HG03103 (cell line): ENCODE data around the gene DPP6.
"Not testable (repeated sequence)": the region's sequence is repeated elsewhere in the genome, so short reads cannot be mapped to it uniquely, and the experiment has no call there.

ENCODE experiments used
- ATAC-seq: cut with Tn5 transposase; IDR thresholded peaks from one replicate; pipeline ENCODE4 v1.9.1; 2021; ENCODE audit warnings: low read depth; ENCODE audit not compliant: unreplicated experiment

DPP6 gene

DNA sequence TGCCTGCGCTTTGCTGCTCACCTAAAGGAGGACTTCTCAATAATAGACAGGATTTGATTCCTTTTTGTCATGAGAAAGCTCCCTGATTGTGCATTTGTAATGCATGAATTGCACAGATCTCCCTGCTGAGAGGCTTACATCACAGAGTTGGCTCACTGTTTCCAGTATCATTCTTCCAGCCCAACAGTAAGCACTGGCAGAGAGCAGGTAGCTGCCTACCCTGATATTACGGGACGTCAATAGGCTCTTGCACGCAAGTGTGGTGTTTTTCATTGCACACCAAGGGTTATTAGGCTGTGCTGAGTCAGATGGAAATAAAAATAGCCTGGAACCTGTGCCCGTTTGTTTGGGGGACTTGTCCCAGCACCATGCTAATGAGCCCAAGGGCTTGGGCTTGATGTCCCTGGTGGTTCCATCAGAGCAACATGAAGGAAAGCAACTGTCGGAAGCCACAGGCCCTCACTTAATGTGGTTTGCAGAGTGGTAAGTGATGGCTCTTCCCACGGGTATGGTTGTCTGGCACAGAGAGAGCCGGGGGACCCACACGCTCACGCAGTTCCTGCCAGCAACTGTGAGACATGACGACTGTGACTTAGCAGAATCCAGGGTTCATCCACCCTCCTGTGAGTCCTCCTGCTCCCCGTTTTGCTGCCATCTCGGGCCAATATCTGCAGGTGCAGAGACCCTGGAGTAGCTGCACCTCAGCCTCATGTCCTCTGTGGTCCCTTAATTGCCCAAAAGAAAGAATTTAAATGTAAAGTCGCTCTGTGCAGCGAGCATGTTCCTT, 20.4 kb downstream of the DPP6 start:
- ATAC-seq, result not testable (repeated sequence)

DNA sequence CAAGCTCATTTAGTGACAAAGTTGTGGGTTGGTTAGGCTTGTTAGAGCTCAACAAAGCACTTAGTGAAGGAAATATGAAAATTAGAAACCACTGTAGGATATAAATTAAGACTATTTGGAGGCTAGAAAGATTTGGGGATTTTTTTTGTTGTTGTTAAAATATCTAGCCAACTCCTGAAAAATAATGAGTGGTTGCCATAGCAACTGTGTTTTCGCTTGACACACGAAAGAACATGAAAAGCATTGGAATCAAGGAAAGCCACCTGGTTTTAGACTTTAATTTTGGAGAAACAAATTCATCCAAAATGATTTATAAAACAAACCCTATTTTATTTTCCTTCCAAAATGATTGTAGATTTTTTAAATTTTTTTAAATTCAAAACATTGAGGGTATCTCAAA, 26.3 kb downstream of the DPP6 start:
- not testable (repeated sequence) for ATAC-seq

DNA sequence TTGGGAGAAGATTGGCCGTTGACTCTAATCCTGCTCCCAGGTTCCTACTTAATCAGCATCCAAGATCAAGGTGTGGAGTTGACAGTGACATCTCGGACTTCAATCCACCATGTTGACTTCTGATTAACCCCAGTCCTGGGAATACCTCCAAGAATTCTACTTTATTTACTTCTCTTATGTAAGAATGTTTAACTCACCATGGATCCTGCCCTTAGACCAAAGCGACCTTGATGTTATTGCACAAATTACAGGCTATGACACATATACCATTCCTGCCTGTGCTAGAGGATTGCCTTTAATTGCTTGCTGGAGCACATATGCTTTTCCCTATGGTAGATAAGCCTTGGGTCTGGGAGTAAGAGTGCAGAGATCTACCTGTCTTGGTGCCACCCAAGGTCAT, 28.1 kb downstream of the DPP6 start:
- ATAC-seq, result not testable (repeated sequence)

DNA sequence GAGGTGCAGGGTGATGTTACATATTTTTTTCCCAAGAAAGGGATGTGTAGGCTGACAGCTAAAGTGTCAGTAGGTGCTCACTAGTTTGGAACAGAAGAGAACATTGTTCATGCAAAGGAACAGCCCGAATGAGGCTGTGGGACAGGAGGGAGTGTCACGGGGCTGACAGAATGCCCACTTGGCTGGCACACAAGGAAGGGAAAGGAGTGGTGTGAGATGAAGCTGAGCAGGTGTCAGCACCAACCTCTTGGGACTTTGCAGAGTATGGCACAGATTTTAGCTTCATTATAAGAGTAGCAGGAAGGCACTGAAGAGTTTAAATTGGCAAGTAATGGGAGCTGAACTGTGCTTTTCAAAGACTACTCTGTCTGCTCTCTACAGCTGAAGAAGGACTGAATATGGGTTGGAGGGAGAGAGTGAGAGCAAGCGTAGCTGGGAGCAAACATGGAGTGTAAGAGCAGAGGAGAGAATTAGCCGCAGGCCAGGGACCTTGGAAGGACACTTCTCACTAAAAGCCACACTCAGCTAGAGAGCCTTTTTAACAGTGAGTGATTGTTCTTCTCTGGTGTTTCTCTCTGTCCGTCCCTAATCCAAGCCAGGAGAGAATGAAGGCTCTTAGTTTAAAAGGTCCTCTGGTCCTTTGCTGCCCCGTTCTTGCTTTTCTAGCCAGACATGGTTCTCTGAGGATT, 35.0 kb downstream of the DPP6 start:
- not testable (repeated sequence) for ATAC-seq

DNA sequence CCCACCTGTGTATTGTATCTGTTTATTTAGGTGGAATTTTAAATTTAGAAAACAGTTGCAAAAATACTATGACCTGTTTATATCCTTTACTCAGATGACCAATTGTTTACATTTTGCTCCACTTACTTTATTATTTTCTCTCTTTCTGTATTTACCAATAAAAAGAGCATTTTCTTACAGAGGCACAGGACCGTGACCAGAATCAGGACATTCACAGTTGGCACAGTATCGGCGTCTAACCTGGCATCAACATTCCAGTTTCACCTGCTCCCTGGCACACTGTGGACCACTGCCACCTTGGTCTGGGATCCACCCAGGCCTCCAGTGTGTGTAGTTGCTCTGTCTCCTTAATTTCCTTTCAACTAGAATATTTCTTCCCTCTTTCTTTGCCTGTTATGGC, 39.9 kb downstream of the DPP6 start:
- ATAC-seq, result not testable (repeated sequence)

DNA sequence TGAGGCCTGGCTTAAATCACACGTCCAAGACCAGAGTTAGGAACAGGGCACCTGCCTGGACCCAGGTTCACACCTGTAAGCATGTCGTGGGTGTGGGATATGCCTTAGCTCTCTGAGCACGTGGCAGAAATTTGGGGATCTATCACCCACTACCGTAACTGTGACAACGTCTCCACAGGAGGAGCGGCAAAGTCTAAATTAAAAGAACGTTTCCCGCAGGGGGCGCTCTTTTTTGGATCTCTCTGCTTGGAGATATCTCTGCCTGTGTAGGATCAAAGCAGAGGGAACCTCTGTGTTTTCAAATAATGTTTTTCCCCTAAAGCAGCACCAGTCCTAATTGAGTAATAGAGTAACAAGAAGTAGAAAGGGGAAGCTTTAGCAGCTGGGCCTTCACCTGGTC, 43.0 kb downstream of the DPP6 start:
- not testable (repeated sequence) for ATAC-seq

DNA sequence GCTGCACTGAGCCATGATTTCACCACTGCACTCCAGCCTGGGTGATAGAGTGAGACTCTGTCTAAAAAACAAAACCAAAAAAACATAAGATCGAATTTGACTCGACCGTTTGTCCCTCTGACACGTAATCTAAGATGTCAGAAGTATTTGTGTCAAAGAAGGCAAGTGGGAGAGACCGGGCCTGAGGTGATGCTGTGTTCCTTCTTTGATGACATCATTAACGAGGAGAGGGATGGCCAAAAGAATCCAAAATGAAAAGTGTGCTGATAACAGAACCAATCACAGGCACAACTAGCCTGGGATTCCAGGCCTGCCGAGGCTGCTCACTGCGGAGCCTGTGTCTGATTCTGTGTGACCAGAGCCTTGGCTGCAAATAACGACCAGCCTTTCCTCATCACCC, 52.9 kb downstream of the DPP6 start:
- ATAC-seq, result not testable (repeated sequence)

DNA sequence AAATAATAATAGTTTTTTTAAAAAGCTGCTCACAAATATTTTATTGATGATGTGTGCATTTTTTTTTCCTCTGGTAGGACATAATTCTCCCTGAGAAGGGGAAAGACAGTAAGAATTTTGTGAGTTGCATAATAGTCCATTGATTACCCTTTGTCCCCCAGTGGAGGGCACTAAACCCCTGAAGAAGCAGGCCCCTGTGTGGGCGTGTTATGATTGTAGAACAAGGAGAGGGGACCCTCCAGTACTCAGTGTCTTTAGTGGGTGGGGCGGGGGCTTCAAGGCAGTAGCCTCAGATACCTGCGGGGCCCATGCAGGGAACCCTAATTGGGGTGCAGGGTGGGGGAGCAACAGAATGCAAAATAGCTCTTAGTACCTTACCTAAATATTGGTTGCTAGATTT, 57.4 kb downstream of the DPP6 start:
- not testable (repeated sequence) for ATAC-seq

DNA sequence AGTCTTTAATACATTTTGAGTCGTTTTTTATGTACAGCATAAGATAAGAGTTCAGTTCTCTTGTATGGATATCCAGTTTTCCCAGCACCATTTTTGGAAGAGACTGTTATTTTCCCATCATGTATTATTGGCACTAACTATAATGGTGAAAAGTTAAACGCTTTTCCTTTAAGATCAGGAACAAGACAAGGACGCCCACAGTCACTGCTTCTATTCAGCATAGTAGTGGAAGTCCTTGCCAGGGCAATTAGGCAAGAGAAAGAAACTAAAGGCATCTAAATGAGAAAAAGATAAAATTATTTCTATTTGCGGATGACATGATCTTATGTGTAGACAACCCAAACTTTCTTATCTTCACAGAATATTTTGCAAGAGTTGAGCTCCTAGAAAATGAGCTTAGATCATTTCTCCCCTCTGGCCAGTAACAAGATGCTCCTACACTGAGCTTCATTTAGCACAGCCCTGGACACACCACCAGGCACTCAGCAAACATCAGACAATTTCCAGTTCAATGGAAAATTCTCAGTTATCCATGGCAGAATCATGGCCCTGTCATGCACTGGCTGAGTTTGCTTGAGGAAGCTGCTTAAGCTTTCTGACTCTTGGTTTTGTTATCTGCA, 61.6 kb downstream of the DPP6 start:
- ATAC-seq, result not testable (repeated sequence)

DNA sequence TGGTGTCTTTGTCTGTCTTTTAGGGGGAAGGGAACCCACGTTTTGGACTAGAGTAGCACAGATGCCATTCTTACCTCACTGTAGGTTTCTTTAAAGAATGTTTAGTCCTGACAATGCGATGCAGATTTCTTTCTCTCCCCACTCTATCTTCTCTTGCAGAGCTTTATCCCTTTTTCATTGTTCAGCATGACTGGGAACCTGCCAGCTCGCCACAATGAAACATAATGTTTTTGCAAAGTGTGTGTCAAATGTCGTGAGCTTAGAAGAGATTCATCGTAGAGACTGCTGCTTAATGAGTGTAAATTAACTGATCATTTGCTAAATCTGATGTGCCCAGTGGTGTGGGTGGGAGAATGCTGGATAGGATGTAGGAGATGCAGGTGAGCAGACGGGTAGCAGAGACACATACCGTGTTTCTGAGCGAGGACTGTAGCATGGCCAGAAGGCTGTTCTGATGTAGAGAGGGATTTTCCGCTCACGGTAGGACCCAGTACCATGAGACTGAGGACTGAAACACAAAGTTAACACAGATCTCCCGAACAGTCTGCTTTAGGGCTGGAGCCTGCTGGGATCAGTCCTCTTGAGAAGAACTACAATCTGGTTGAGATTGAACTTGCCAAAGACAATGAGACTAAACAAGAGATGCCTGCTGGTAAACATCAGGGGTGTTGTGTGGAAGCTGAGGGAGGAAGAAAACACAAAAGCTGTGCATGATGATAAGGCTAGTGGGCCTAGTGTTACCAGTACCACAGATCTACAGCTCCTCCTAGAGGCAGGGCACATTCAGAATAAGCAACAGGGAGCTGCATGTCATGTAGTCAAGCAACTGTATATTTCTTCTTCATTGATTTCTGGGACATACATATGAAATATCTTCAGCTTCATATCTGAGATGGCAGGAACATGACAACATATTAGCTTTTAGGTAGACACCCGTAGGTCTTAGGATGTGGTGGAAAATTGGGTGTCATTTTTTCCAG, 65.5 kb downstream of the DPP6 start:
- not testable (repeated sequence) for ATAC-seq

DNA sequence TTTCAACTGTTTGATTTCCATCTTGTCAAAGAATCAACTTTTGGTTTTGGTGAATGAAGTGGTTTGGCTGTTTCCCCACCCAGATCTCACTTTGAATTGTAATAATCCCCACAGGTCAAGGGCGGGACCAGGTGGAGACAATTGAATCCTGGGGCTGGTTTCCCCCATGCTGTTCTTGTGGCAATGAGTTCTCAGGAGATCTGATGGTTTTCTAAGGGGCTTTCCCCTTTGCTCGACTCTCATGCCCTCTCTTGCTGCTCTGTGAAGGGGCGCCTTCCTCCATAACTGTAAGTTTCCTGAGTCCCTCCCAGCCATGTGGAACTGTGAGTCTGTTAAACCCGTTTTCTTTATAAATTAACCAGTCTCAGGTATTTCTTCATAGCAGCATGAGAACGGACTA, 68.6 kb downstream of the DPP6 start:
- ATAC-seq, result not testable (repeated sequence)

DNA sequence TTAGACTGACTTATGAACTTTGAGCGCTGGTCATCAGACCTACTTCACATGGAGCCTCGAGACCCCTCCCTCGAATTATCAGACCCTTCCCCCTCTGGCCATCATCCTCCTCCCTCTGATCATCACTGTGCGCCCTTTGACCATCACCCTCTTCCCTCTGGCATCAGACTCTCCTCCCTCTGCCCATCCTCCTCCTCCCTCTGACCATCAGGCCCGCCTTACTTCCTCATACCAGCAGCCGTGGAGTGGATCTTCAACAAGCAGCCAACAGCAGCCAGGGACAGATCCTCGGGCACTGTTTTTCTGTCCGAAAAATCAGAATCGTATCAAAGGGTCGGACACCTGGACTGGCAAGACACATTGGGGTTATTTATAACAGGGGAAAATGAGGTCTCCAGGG, 70.5 kb downstream of the DPP6 start:
- not testable (repeated sequence) for ATAC-seq

DNA sequence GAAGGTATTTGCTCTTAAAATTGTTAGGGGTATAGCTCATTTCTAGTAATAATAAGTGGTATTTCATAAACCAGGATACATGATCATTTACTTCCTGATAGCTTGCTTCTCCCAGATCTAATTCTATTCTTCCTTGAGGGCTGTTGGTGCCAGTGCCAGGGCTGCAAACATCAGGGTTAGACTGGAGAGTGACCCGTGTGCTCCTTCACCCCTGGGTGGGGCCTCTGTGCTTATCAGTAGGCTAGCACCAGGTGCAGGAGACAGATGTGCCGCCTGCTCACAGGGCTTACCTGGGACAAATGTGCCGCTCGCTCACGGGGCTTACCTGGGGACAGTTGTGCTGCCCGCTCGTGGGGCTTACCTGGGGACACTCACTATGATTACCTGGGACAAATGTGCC, 71.2 kb downstream of the DPP6 start:
- not testable (repeated sequence) for ATAC-seq

DNA sequence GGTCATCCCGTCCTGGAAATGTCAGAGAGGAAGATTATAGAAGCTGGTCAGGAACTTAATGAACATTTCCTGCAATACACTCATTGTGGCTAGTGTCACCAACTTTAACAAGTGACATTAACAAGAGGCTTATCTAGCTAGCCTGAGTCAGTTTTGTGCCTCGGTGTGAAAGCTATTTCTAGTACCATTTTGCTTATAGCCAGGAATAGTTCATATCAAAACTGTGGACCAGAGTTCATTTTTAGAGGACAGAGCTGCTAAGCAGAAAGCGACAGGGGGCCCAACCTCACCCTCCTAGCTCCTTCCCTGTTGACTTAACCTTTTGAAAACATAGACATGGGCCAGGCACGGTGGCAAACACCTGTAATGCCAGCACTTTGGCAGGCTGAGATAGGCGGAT, 76.9 kb downstream of the DPP6 start:
- ATAC-seq, result not testable (repeated sequence)

DNA sequence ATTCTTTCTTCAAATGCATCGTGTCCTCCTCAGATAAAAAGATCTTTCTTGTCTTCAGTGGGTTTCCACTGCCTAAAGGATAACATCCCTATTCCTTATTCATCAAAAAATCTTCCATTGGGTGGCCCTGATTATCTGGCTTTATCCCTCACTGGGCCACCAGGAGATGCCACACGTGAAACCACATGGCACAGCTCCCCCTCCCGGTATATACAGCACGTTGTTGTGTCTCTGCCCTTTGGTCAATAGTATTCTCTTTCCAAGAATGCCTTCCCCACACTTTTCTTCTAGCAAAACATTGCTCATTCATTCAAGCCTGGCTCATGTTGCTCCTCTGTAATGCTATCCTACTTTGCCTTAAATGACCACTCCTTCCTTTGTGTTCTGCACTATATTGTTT, 80.4 kb downstream of the DPP6 start:
- ATAC-seq, result not testable (repeated sequence)

DNA sequence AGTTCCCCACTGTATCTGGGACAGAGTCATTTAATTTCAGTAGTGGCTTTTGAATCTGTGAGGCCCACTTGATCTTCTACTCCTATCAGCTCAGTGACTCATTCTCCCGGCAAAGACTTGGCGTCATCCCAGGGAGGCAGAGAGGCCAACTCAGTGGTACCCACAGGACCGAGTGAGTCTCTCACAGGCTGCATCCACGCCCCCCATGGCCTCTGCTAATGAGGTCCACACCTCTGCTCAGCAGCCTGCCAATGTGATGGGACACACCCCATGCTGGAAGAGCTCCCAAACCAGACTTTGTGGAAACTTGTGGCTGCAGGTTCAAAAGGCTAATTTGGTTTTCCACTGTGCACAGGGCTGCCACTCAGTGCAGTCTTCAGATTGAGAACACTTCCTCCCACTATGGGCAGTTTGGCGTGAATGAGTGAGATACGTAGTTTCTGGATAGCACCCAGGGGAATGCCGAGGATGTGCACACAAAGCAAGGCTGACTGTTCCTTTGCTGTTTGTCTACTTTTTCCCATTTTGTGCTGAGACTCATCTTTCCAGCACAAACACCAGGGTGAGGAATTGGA, 81.6 kb downstream of the DPP6 start:
- not testable (repeated sequence) for ATAC-seq

DNA sequence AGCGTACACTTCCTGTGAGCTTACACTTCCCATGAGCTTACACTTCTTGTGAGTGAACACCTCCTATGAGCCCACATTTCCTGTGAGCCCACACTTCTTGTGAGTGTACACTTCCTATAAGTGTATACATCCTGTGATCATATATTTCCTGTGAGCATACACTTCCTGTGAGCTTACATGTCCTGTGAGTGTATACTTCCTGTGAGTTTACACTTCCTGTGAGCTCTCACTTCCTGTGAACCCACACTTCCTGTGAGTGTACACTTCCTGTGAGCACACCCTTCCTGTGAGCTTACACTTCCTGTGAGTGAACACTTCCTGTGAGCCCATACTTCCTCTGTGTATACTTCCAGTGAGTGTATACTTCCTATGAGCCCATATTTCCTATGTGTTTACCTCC, 82.5 kb downstream of the DPP6 start:
- not testable (repeated sequence) for ATAC-seq

DNA sequence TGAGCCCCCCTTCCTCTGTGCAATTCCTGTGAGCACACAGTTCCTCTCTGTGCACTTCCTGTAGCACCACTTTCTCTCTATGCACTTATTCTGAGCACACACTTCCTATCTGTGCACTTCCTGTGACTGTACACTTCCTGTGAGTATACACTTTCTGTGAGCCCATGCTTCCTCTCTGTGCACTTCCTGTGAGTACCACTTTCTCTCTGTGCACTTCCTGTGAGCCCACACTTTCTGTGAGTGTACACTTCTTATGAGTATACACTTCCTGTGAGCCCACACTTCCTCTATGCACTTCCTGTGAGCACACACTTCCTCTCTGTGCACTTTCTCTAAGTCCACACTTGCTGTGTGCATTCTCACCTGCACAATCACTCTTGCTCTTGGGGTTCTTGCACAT, 83.4 kb downstream of the DPP6 start:
- ATAC-seq, result not testable (repeated sequence)

DNA sequence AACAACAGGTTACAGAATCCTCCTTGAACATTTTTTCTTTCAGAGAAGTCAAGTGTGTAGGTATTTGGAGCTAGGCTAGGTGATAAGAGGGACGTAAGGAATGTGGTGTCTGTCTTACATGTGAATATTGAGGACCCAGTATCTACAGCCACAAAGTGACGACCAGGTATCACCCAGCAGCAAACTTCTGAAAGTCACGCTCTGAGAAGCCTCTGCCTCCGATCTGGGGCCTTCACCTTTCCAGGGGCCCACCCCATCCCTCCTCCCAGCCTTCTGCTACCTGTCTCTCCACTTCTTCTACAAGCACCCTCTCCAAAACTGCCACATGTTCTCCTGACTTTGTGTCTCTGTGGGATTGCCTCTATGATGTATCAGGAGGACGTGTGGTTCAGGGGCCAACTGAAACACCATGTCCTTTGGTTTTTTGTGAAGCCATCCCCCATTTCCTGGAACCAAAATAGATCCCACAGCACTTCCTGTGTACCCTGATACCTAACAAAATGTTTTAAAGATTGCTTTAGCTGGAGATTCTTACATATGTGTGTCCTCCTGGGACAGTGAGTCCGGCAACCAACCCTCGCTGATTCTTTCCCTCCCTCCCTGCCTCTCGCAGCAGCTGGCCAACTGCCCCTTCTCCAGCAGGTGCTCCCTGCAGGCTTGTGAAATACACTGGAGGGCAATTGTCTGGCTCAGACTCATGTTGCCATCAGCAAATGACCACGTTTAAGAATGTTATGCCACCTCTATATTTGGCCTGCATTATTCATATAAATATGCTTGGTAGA, 93.9 kb downstream of the DPP6 start:
- not testable (repeated sequence) for ATAC-seq
